Activated T-cell treated with anti-CD3 and anti-CD28 coated beads, Interleukin-2, amount 50 U/mL, for 72 hours (primary cell): ENCODE measurements around the gene NHSL1. TPM values are rescaled to one million over a fixed set of nuclear protein-coding genes. Genes with fewer than 3 reads are reported as not detected.

ENCODE experiments used
- ATAC-seq, 2 donors: fragments of 150-1000 bp; cut with Tn5 transposase; replicated peaks in 1 of 2; 2 replicates each; pipeline ENCODE4 v1.10.0; 2021; ENCODE audit warnings: moderate library complexity in 2 of 2, mild to moderate bottlenecking in 1 of 2
- DNase-seq, 2 donors: peaks; one replicate each; pipeline ENCODE4 v3.0.0; 2021 to 2022; ENCODE audit warnings: mixed read lengths in 1 of 2
- H3K27ac Mint-ChIP-seq: one replicate; pipeline ENCODE4 v1.8.0; 2022; ENCODE audit warnings: mild to moderate bottlenecking, moderate library complexity, mixed read lengths
- H3K27me3 Mint-ChIP-seq: one replicate; pipeline ENCODE4 v1.8.0; 2022; ENCODE audit warnings: low read depth, mixed read lengths
- H3K36me3 Mint-ChIP-seq, 2 donors: one replicate each; pipeline ENCODE4 v1.8.0; 2022; ENCODE audit warnings: mixed read lengths in 2 of 2, mild to moderate bottlenecking in 1 of 2; ENCODE audit not compliant: insufficient read depth in 2 of 2
- H3K4me1 Mint-ChIP-seq: one replicate; pipeline ENCODE4 v1.8.0; 2022; ENCODE audit warnings: low read depth, mixed read lengths
- H3K4me3 Mint-ChIP-seq, 2 donors: one replicate each; pipeline ENCODE4 v1.8.0; 2022; ENCODE audit warnings: mild to moderate bottlenecking in 2 of 2, mixed read lengths in 2 of 2, moderate library complexity in 2 of 2
- H3K9me3 Mint-ChIP-seq, 2 donors: one replicate each; pipeline ENCODE4 v1.8.0; 2022; ENCODE audit warnings: mixed read lengths in 2 of 2
- total RNA-seq, 2 donors: library from RNA; stranded (reverse); gene quantifications; one replicate each; pipeline ENCODE4 v1.2.3, GENCODE V29; 2022

Gene NHSL1
- total RNA-seq, 2 donors from 2014 or later: 1.2 to 1.6 TPM

DNA sequence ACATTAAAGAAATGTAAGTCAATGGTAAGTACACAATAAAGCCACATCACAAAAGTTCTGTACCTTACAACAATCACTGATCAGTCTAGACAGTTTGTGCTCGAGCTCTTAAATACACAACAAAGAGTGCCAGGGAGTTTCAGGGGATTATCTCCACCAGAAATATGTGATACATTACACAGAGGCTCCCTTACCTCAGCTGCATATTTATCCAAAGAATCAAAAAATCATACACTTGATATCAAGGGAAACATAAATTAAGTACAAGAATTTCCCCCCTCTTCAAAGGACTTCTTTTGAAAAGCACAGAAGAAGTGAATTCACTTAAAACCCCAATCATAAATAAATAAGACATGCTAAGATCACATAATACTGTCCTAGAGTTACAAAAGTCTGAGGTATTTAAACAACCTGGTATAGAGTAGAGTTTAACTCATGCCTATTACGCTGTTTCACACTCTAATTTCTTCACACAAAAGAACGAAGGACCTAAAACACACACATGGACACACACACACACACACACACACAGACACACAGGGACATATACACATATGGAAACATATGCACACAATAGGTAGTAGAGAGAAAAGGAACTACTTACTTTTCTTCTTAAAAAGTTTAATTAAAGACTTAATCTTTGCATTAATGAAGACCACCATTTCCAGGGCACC, 528 bp downstream of the NHSL1 start:
- H3K4me3 Mint-ChIP-seq: no peak overlapping the region
- peaks cover 7% of the 10 kb centered on the region for H3K27me3 Mint-ChIP-seq
- H3K9me3 Mint-ChIP-seq: no peaks in the 10 kb centered on the region
- no peaks in the 10 kb centered on the region for H3K36me3 Mint-ChIP-seq
- ATAC-seq (no peak), DNase-seq (no peak)
- no peak overlapping the region for H3K27ac Mint-ChIP-seq
- H3K4me1 Mint-ChIP-seq: no peaks in the 10 kb centered on the region

DNA sequence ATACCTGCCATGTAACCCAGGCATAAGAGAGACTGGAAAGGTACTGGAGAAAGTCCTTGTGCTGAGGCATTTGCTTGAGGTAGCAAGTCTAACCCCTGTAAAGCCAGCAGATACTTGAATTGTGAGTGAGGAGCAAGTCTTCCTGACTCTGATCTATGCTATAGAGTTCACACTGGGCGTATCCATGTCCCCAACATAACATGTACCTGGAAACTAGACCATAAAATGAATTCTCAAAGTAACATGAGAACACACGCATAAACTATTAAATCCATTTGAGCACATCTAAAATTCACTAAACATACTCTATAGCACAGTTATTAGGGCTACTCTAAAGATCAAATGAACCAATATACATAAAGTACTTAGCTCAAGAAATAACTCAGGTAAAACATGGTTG, 2.0 kb downstream of the NHSL1 start:
- Mint-ChIP-seq H3K4me3 (no peak overlapping the region), H3K36me3 (no peaks in the 10 kb centered on the region), H3K27me3 (peaks cover 7% of the 10 kb centered on the region), H3K27ac (no peak overlapping the region), H3K4me1 (no peaks in the 10 kb centered on the region), H3K9me3 (no peaks in the 10 kb centered on the region)
- DNase-seq (no peak), ATAC-seq (no peak)

DNA sequence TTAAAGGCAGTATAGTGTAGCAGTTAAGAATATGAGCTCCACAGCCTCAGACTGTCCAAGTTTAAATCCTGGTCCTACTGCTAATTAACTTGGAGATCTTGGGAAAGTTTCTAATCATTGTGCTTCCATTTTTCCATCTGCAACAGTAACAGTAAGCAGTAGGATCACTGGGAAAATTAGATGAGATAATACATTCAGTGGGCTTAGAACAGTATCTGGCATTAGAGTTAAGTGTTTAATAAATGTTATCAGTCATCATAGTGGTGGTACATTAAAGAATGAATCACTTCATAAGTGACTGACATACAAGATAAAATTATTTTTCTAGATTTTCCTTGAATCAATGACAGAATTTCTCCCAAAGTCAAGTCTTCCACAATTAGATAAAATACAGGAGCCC, 5.0 kb downstream of the NHSL1 start:
- Mint-ChIP-seq H3K27me3 (peaks cover 7% of the 10 kb centered on the region), H3K9me3 (no peaks in the 10 kb centered on the region), H3K27ac (no peak overlapping the region), H3K4me3 (no peak overlapping the region), H3K4me1 (no peaks in the 10 kb centered on the region), H3K36me3 (no peaks in the 10 kb centered on the region)
- no peak for DNase-seq
- ATAC-seq: no peak

DNA sequence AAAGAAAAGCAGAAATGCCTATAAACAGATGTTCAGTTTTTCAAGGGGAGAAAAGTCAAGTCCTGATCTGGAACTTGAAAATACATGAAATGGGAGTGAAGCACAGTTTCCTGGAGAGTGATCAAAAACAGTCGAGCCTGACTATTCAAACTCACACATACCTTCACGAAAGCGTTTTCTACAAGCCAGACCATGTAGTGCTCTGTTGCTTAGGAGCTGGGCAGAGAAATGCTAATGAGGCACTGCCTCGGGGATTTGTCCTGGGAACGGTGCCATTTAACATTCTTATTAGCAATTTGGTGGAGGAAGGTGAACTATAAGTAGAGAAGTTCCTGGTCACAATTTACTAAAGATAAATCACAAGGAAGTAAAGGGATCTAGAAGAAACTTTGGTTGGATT, 5.9 kb downstream of the NHSL1 start:
- no peak for DNase-seq
- ATAC-seq: no peak
- no peaks in the 10 kb centered on the region for H3K9me3 Mint-ChIP-seq
- H3K27ac Mint-ChIP-seq: peak overlapping the region; percentile 7
- H3K36me3 Mint-ChIP-seq: no peaks in the 10 kb centered on the region
- H3K4me3 Mint-ChIP-seq: no peak overlapping the region
- H3K4me1 Mint-ChIP-seq: no peaks in the 10 kb centered on the region
- H3K27me3 Mint-ChIP-seq: peaks cover 6% of the 10 kb centered on the region

DNA sequence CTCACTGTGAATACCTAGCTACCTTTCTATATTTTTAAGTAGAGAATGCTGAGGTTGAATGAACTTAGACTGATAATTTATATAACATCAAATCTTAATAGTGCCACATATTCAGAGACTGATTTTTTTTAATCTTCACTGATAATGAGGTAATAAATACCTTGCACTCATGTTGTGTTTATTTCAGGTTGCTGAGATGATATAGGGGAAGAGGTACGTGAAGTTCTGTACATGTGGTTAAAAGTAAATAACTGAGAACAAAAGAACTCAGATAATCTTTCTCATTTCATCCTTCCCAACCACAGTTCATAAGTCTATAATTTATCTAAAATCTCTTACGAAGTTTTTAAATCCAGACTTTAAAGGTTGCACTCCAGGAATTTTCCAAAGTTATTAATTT, 6.4 kb downstream of the NHSL1 start:
- H3K36me3 Mint-ChIP-seq: no peaks in the 10 kb centered on the region
- ATAC-seq: no peak
- no peak for DNase-seq
- no peaks in the 10 kb centered on the region for H3K4me1 Mint-ChIP-seq
- peaks cover under 1% of the 10 kb centered on the region for H3K27me3 Mint-ChIP-seq
- H3K4me3 Mint-ChIP-seq: no peak overlapping the region
- H3K9me3 Mint-ChIP-seq: no peaks in the 10 kb centered on the region
- H3K27ac Mint-ChIP-seq: no peak overlapping the region

DNA sequence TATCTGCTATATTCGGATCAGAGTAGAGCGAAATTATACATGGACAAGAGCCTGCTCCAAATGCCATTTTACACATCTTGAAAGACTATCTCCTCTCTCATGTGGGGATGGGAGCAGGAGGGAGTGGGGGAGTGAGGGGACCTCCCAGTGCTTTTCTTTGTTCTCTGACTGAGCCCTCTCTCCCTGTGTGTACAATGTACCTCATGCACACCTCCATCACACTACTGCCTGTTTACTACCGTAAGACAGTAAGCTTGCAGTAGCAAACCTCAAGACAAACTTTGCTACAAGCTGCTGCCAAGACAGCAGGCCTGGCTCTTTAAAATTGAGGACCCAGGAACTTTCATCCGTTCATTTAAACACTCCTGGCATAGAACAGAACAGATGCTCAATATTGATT, 7.2 kb downstream of the NHSL1 start:
- Mint-ChIP-seq H3K4me3 (no peak overlapping the region), H3K36me3 (no peaks in the 10 kb centered on the region), H3K27ac (no peak overlapping the region), H3K9me3 (no peaks in the 10 kb centered on the region), H3K27me3 (no peaks in the 10 kb centered on the region), H3K4me1 (no peaks in the 10 kb centered on the region)
- ATAC-seq (no peak), DNase-seq (no peak)

DNA sequence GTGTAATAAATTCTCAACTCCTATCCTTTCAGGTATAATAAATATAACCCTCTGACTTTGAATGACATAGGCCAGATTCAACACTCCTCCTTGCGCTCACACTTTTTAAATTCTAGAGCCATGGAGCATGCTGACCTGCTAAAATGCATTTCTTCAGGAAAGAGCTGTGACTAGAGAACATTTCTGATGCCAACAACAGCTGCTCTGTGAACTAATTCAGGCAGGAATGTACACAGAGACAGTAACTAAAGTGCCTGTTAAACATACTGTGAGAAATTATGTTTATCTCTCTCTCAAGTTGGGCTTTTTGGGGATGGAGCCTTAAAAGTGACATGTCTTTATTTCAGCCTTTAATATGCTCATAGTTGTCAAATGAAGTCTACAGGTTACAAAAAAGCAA, 8.3 kb downstream of the NHSL1 start:
- Mint-ChIP-seq H3K4me3 (no peak overlapping the region), H3K4me1 (no peaks in the 10 kb centered on the region), H3K27me3 (no peaks in the 10 kb centered on the region), H3K27ac (no peak overlapping the region), H3K9me3 (no peaks in the 10 kb centered on the region), H3K36me3 (no peaks in the 10 kb centered on the region)
- DNase-seq: no peak
- no peak for ATAC-seq

DNA sequence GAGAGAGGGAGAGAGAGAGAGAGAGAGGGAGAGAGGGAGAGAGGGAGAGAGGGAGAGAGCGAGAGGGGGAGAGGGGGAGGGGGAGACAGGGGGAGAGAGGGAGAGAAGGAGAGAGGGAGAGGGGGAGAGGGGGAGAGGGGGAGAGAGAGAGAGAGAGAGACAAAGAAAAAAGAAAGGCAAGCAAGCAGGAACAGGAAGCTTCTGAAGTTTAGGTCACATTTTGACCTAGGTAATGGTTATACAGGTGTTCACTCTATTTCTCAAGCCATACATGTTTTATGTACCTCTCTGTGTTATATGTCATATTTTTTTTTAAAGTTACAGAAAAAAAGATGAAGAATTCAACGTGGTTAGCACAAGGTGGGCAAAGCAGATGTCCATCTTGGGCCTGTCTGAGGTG, 9.4 kb downstream of the NHSL1 start:
- H3K27ac Mint-ChIP-seq: no peak overlapping the region
- H3K4me3 Mint-ChIP-seq: no peak overlapping the region
- H3K36me3 Mint-ChIP-seq: no peaks in the 10 kb centered on the region
- no peaks in the 10 kb centered on the region for H3K27me3 Mint-ChIP-seq
- no peak for ATAC-seq
- DNase-seq: no peak
- H3K4me1 Mint-ChIP-seq: no peaks in the 10 kb centered on the region
- no peaks in the 10 kb centered on the region for H3K9me3 Mint-ChIP-seq

DNA sequence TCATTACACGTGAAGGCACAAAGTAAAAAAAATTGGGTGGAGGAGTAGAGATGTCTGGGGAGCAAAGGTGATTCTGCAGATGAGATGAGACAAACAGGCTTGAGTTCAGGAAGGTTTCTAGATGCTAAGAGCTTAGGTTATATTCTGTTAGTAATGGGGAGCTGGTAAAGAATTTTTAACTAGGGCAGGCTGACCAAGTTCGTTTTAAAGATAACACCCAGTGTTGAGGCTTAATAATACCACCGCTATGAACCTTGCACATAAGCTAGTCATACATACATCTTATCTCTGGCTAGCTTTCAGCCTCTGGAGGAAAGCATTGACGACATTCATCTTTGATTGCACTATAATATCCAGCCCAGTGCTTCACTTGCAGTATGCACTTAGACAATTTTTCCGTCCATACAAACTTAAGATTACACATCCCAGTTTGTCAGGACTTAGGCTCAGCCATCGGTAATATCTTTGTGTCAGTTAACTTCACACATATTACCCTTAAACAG, 12.1 kb downstream of the NHSL1 start:
- no peaks in the 10 kb centered on the region for H3K9me3 Mint-ChIP-seq
- no peaks in the 10 kb centered on the region for H3K4me1 Mint-ChIP-seq
- H3K4me3 Mint-ChIP-seq: no peak overlapping the region
- no peak overlapping the region for H3K27ac Mint-ChIP-seq
- no peaks in the 10 kb centered on the region for H3K27me3 Mint-ChIP-seq
- DNase-seq: no peak
- ATAC-seq: no peak
- H3K36me3 Mint-ChIP-seq: no peaks in the 10 kb centered on the region

DNA sequence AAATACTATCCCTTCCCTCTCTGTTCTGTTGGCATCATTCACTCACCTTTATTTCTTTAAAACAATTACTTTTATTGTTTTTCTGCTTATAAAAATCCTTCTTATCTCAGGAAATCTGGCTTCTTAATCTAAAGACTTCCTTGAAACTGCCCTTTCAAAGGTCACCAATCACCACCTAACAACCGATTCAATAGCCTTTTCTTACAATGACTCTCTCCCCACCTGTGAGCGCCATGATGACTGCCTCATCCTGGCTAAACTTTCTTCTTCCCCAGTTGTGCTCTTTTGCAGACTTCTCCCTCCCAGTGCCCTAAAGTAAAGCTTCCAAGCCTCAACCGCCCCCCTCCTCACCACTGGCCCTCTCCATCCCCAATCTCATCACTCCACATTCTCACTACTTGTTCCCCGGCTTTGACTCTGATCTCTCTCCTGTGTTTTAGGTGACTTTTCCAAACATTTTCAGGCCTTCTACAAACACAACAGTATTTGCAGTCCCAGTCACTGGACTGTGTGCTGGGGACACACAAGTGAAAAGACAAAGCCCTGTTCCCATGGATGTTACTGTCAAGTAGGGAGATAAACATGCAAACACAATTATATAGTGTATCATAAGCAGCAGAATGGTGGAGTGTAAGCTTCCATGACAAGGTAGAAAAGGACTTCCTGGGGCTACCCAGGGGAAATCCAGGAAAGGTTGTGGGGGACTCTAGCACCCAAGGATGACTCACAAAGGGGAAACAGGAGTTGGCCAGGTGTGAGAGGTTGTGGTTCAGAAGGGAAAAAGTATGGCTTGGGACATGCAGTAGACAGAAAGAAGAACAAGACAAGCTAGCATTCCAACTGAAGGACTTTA, 12.8 kb downstream of the NHSL1 start:
- no peaks in the 10 kb centered on the region for H3K9me3 Mint-ChIP-seq
- H3K27ac Mint-ChIP-seq: no peak overlapping the region
- H3K4me1 Mint-ChIP-seq: no peaks in the 10 kb centered on the region
- DNase-seq (no peak), ATAC-seq (no peak)
- no peaks in the 10 kb centered on the region for H3K27me3 Mint-ChIP-seq
- H3K4me3 Mint-ChIP-seq: no peak overlapping the region
- H3K36me3 Mint-ChIP-seq: no peaks in the 10 kb centered on the region

DNA sequence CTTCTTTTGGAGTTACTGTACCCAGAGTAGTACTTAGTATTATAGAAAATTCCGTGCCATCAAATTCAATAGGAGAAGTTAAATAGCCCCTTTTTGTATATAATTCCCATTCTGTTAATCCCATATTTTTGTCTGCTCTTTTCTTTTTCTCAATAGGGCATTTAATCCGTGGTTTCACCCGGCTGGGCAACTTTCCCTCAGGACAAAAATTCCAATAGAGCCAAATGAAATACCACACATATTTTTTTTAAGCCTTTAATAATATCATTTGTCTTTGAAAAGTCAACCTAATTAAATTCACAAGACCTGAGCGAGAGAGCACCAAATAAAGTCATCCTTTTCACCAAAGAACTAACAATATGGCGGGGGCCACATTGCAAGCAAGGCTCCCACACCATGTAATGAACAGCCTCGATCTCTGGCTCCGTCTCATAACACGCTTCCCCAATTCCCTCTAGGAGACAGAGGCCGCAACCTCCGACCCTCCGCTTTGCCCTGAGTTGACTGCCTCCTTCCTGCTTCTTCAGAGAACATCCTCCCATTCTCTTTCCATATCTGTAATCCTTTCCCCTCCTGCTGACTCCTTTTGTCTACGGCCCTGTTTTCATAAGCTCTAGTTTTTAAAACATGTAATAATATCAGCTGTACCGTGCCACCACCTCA, 13.6 kb downstream of the NHSL1 start:
- DNase-seq (no peak), ATAC-seq (no peak)
- H3K9me3 Mint-ChIP-seq: no peaks in the 10 kb centered on the region
- H3K27me3 Mint-ChIP-seq: no peaks in the 10 kb centered on the region
- no peaks in the 10 kb centered on the region for H3K4me1 Mint-ChIP-seq
- H3K4me3 Mint-ChIP-seq: no peak overlapping the region
- H3K36me3 Mint-ChIP-seq: no peaks in the 10 kb centered on the region
- H3K27ac Mint-ChIP-seq: no peak overlapping the region

DNA sequence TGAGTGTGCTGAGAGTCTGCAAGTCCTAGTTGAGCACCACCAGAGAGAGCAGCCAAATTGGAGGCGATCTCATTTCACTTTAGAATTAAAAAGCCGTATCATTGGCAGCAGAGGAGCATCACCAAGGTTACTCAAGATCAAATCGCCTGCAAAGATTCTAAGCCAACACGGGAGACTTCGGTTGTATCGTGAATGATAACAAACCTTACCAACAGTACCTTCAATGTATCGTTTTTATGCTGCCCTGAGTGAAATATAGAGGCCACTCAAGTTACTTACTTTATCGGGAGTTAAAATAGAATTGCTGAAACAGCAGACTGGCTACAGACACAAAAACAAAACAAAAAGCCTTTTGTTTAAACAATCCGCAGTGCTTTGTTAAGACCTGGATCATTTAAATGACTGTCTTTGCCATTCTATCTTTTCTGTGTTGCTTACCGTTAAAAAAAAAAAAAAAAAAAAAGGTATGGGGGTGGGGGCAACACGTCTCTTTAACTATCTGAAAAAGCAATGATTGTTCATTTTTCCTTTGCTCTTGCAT, 14.2 kb downstream of the NHSL1 start:
- no peak overlapping the region for H3K27ac Mint-ChIP-seq
- ATAC-seq (no peak), DNase-seq (no peak)
- H3K4me3 Mint-ChIP-seq: no peak overlapping the region
- no peaks in the 10 kb centered on the region for H3K27me3 Mint-ChIP-seq
- H3K4me1 Mint-ChIP-seq: no peaks in the 10 kb centered on the region
- H3K9me3 Mint-ChIP-seq: no peaks in the 10 kb centered on the region
- H3K36me3 Mint-ChIP-seq: no peaks in the 10 kb centered on the region

DNA sequence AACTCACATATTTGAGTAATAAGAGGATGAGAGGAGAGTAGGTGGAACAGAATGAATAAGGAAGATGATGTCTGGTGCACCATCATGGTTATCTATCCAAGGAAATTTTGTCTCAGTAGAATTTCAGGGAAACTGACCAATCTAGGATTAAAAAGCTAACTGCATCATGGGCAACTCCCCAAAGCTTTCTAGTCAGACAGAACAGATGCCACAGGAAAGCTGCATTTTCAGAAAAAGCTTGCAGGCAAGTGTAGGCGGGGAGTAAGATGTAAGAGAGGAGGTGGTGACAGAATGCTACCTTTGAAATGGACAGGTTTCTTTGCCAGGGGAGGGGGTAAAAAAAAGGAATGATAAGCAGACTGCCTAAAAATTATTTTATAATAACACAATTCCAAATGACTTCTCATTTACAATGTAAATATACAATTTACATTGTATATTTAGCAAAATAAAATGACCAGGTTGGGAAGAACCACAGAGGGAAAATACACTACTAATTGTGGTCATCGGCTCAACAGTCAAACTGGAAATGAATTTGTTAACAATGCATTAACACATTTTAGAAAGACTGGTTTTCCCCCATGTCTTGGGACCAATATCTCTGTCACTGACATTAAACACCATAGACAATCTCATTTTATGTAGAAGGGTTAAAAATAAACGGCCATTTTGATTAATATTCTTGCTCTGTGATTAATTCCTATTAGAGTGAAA, 15.1 kb downstream of the NHSL1 start:
- H3K27me3 Mint-ChIP-seq: no peaks in the 10 kb centered on the region
- DNase-seq: no peak
- H3K4me1 Mint-ChIP-seq: no peaks in the 10 kb centered on the region
- no peak overlapping the region for H3K27ac Mint-ChIP-seq
- no peak for ATAC-seq
- H3K4me3 Mint-ChIP-seq: no peak overlapping the region
- H3K9me3 Mint-ChIP-seq: no peaks in the 10 kb centered on the region
- H3K36me3 Mint-ChIP-seq: no peaks in the 10 kb centered on the region
